ENCODE results near the gene ANKRD44. TPM values are rescaled to one million over a fixed set of nuclear protein-coding genes. Genes with fewer than 3 reads are reported as not detected.

The ANKRD44 gene
- total RNA-seq, 4 donors from 2014 or later: 1.8 to 6.3 (median 3.0) TPM

DNA sequence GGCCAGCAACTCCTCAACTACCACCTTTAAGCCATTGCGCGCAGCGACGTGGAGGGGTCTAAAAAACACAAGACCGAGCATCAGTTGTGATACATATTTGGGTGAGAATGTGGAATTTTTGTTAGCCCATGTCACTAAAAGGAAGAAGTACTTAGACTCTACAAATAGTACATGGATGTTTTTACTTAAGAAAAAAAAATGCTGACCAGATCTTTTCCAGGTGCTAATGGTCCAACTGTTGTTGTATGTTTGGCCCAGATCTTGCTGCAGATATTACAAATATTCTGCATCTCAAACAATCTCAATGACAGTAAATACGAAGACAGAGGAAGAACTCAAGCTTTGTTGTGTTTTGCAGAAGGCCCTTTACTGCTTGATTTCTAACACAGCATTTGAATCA, 317.0 kb downstream of the ANKRD44 start:
- DNase-seq: no peak
- TF ChIP-seq, protein P1, sequence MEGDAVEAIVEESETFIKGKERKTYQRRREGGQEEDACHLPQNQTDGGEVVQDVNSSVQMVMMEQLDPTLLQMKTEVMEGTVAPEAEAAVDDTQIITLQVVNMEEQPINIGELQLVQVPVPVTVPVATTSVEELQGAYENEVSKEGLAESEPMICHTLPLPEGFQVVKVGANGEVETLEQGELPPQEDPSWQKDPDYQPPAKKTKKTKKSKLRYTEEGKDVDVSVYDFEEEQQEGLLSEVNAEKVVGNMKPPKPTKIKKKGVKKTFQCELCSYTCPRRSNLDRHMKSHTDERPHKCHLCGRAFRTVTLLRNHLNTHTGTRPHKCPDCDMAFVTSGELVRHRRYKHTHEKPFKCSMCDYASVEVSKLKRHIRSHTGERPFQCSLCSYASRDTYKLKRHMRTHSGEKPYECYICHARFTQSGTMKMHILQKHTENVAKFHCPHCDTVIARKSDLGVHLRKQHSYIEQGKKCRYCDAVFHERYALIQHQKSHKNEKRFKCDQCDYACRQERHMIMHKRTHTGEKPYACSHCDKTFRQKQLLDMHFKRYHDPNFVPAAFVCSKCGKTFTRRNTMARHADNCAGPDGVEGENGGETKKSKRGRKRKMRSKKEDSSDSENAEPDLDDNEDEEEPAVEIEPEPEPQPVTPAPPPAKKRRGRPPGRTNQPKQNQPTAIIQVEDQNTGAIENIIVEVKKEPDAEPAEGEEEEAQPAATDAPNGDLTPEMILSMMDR (IDR thresholded peaks at IDR 0.05 in 4 of 5, conservative IDR thresholded peaks at IDR 0.05 in 1 of 5): no peak
- no peak for TF ChIP-seq POLR2A (IDR thresholded peaks at IDR 0.05)
- no peak overlapping the region for H3K4me3 ChIP-seq
- intact Hi-C loops (cut with DNase I; ENCODE audit: low total_unique reads) (no loop called here), in situ Hi-C loops (cut with MboI; ENCODE audit: low sequenced_read_pairs in 4 of 4) (no loop called here)
- H3K27me3 ChIP-seq: no peaks in the 10 kb centered on the region
- peaks cover 4 to 5% of the 10 kb centered on the region in 2 donors for H3K4me1 ChIP-seq
- H3K9me3 ChIP-seq: no peaks in the 10 kb centered on the region
- no peak overlapping the region for H3K27ac ChIP-seq
- H3K36me3 ChIP-seq: no peaks in the 10 kb centered on the region
- no peak for ATAC-seq

DNA sequence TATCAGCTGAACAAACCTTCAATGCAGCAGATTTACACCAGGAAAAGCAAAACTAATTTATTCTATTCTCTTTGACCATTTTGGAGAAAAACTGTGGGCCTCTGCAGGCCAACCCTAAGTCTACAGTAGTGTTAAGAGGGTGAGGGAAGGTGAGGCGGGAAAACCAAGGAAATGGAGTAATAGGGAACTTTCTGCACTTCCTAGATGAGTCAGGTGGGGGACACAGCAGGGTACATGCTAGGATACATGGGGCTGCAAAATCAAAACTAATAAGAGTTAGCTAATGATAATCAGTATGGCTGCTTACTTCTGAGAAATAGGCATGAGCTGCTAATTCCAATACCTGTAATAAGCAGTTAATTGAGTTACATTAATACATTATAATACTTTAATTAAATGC, 318.1 kb downstream of the ANKRD44 start:
- in situ Hi-C loops (cut with MboI; ENCODE audit: low sequenced_read_pairs in 4 of 4) (no loop called here), intact Hi-C loops (cut with DNase I; ENCODE audit: low total_unique reads) (no loop called here)
- Histone ChIP-seq H3K4me3 (no peak overlapping the region), H3K27ac (no peak overlapping the region), H3K36me3 (no peaks in the 10 kb centered on the region), H3K4me1 (peaks cover 14 to 16% of the 10 kb centered on the region in 2 donors), H3K27me3 (no peaks in the 10 kb centered on the region), H3K9me3 (no peaks in the 10 kb centered on the region)
- ATAC-seq (no peak), DNase-seq (no peak)
- no peak for TF ChIP-seq POLR2A (IDR thresholded peaks at IDR 0.05)
- TF ChIP-seq, protein P1 (IDR thresholded peaks at IDR 0.05 in 4 of 5, conservative IDR thresholded peaks at IDR 0.05 in 1 of 5): no peak

DNA sequence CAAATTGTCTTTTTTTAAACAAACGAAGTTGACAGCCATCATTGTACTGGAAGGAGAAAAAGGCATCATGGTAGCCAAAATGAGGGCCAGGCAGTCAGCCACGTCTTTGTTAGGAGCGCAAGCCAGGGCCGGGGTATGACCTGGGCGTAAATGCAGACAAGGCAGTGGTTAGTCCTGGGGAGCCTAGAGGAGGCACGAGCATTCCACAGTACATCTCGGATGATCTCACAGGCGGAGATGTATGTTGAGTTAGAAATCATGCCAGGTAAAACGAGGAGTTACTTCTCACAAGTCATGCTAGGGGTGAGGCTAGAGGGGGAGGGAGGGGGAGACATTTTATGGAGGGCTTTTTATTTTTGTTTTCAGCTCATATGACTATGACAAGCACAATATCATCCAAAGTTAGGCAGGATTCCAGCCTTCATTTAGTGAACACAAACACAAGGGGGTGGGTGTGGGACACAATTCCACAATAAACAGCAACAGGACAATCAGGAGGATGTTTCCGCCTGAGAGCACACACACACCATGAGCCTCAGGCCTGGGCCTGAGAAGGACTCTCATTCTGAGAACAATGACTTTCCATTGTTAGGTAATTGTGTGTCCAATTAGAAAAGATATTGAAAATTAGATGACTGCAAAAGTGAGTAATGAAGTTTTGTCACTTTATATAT, 319.7 kb downstream of the ANKRD44 start:
- no peaks in the 10 kb centered on the region for H3K36me3 ChIP-seq
- H3K9me3 ChIP-seq: no peaks in the 10 kb centered on the region
- H3K4me3 ChIP-seq: no peak overlapping the region
- no peak for TF ChIP-seq POLR2A (IDR thresholded peaks at IDR 0.05)
- TF ChIP-seq, protein P1 (IDR thresholded peaks at IDR 0.05 in 4 of 5, conservative IDR thresholded peaks at IDR 0.05 in 1 of 5): no peak
- DNase-seq (no peak), ATAC-seq (no peak)
- intact Hi-C loops (cut with DNase I; ENCODE audit: low total_unique reads) (no loop called here), in situ Hi-C loops (cut with MboI; ENCODE audit: low sequenced_read_pairs in 4 of 4) (no loop called here)
- H3K27ac ChIP-seq: no peak overlapping the region
- H3K4me1 ChIP-seq: peaks cover 18 to 22% of the 10 kb centered on the region in 2 donors
- no peaks in the 10 kb centered on the region for H3K27me3 ChIP-seq

DNA sequence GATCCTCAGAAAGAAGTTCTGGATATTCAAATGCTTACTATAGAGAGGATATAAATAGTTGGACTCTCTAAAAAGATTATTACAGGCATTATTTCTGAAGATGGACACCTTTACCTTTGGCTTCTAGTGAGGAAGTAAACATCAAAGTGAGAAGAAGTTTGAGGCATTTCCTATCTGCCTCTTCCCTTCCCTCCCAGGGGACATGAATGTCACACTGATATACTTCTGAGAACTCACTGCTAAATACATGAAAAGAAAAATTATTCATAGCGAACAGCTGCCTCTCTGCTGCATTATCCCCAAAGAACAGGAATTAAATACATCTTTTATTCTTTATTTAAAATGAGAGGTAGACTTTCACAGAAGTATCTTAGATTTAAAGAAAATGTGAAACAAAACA, 320.5 kb downstream of the ANKRD44 start:
- ATAC-seq (no peak), DNase-seq (no peak)
- Histone ChIP-seq H3K27me3 (no peaks in the 10 kb centered on the region), H3K9me3 (no peaks in the 10 kb centered on the region), H3K36me3 (no peaks in the 10 kb centered on the region), H3K4me3 (no peak overlapping the region), H3K4me1 (peaks cover 18 to 22% of the 10 kb centered on the region in 2 donors), H3K27ac (no peak overlapping the region)
- intact Hi-C loops (cut with DNase I; ENCODE audit: low total_unique reads) (no loop called here), in situ Hi-C loops (cut with MboI; ENCODE audit: low sequenced_read_pairs in 4 of 4) (no loop called here)
- TF ChIP-seq, protein P1 (IDR thresholded peaks at IDR 0.05 in 4 of 5, conservative IDR thresholded peaks at IDR 0.05 in 1 of 5): no peak
- TF ChIP-seq POLR2A (IDR thresholded peaks at IDR 0.05): no peak

DNA sequence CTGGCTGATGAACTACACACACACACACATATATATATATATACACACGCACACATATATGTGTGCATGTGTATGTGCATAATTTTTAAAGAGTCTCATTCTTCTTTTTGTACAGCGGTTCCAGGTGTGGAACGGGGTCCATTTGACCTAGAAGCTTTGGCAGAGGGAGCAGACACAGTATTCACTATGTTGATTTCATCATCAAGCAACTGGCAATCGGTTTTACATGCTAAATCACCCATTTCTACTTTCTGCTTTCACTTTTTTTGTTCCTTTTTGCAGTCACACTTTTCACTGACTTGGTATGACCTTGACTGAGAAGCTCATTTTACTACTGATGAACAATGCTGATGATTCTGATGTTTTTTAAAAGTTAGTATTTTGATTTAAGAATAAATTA, 321.1 kb downstream of the ANKRD44 start:
- in situ Hi-C loops (cut with MboI; ENCODE audit: low sequenced_read_pairs in 4 of 4) (no loop called here), intact Hi-C loops (cut with DNase I; ENCODE audit: low total_unique reads) (loop anchor here (5.0 kb wide), 1 partner anchor 62 kb away; the partner anchor contains the start of gene PGAP1)
- Histone ChIP-seq H3K4me1 (peaks cover 18 to 22% of the 10 kb centered on the region in 2 donors), H3K4me3 (no peak overlapping the region), H3K36me3 (no peaks in the 10 kb centered on the region), H3K27ac (no peak overlapping the region), H3K27me3 (no peaks in the 10 kb centered on the region), H3K9me3 (no peaks in the 10 kb centered on the region)
- TF ChIP-seq POLR2A (IDR thresholded peaks at IDR 0.05): no peak
- TF ChIP-seq, protein P1 (IDR thresholded peaks at IDR 0.05 in 4 of 5, conservative IDR thresholded peaks at IDR 0.05 in 1 of 5): no peak
- DNase-seq (no peak), ATAC-seq (no peak)

Measured in gastrocnemius medialis (tissue), 4 donors.